GM12878 (cell line): ENCODE results near the gene SPINK4. TPM values are rescaled to one million over a fixed set of nuclear protein-coding genes. Genes with fewer than 3 reads are reported as not detected.
A peak's percentile ranks its signal among the peaks of the same experiment; 100 is the strongest.

ENCODE experiments used
- ATAC-seq: fragments of 200-7000 bp; cut with Tn5 transposase; 3 replicates; pipeline ENCODE4 v1.9.1; 2020; ENCODE audit warnings: mild to moderate bottlenecking, moderate library complexity
- BruUV-seq: library from RNA; stranded (reverse); fragments of 400-500 nt; replicated peaks from 2 replicates; lab custom pipeline; 2021; lab: Mats Ljungman, UMichigan
- CTCF ChIA-PET: fragments of 300-600 bp; sonication (Branson Sonifier 250); formaldehyde crosslinking; extraction: SDS; loops from one replicate; lab custom pipeline; 2021; ENCODE audit warnings: inconsistent platforms; lab: Yijun Ruan, JAX
- POLR2A ChIA-PET: fragments of 350-600 bp; formaldehyde crosslinking; extraction: SDS; loops from one replicate; lab custom pipeline; 2021; ENCODE audit warnings: inconsistent platforms; lab: Charles Lee
- RAD21 ChIA-PET: fragments of 300-600 bp; sonication (Branson Sonifier 250); formaldehyde crosslinking; loops from one replicate; lab custom pipeline; 2023; ENCODE audit warnings: antibody characterized with exemption; ENCODE audit not compliant: unreplicated experiment; lab: Charles Lee
- SMC1A ChIA-PET: fragments of 300-600 bp; sonication (Branson Sonifier 250); formaldehyde crosslinking; loops from one replicate; lab custom pipeline; 2023; ENCODE audit not compliant: unreplicated experiment, uncharacterized antibody; lab: Charles Lee
- DNase-seq: peaks from one replicate; pipeline ENCODE4 v3.0.0-alpha.2; 2011; ENCODE audit warnings: low read depth, low spot score
- FAIRE-seq: peaks from 3 replicates; lab custom pipeline; 2011; peaks lifted over from hg19 to GRCh38; lab: Jason Lieb, UNC
- H2AFZ ChIP-seq: 2 replicates; pipeline ENCODE4 v1.6.0; 2011; ENCODE audit warnings: low read depth, low read length, control low read depth; ENCODE audit not compliant: control insufficient read depth
- H3K27ac ChIP-seq: 2 replicates; pipeline ENCODE4 v1.5.1; 2011; ENCODE audit warnings: control low read depth; ENCODE audit not compliant: control insufficient read depth, insufficient read depth
- H3K27me3 ChIP-seq, 2 experiments: replicated peaks in 1 of 2; 2 replicates each; pipeline versions ENCODE4 v1.6.0 to v1.6.1; 2011; ENCODE audit warnings: low read length in 1 of 2; ENCODE audit not compliant: control insufficient read depth in 2 of 2, insufficient read depth in 2 of 2
- H3K36me3 ChIP-seq, 2 experiments: 2 replicates each; pipeline ENCODE4 v1.5.1; 2011; ENCODE audit warnings: low read length in 1 of 2; ENCODE audit not compliant: control insufficient read depth in 2 of 2, insufficient read depth in 2 of 2
- H3K4me1 ChIP-seq: 2 replicates; pipeline ENCODE4 v1.6.1; 2011; ENCODE audit warnings: mild to moderate bottlenecking, low read length, moderate library complexity, mixed read lengths; ENCODE audit not compliant: control insufficient read depth, insufficient read depth
- H3K4me2 ChIP-seq: 2 replicates; pipeline ENCODE4 v1.6.0; 2011; ENCODE audit warnings: control low read depth; ENCODE audit not compliant: control insufficient read depth, insufficient read depth
- H3K4me3 ChIP-seq: fragments of 200-600 bp; sonication (generic); 2 replicates; pipeline ENCODE4 v1.5.1; 2016
- H3K79me2 ChIP-seq: 2 replicates; pipeline ENCODE4 v1.6.0; 2011; ENCODE audit warnings: low read length; ENCODE audit not compliant: control insufficient read depth, insufficient read depth
- H3K9ac ChIP-seq: 2 replicates; pipeline ENCODE4 v1.8.0; 2011; ENCODE audit warnings: low read length, control low read depth, mixed read lengths; ENCODE audit not compliant: control insufficient read depth, insufficient read depth
- H3K9me3 ChIP-seq: replicated peaks from 3 replicates; pipeline ENCODE4 v1.5.1; 2011; ENCODE audit warnings: mild to moderate bottlenecking, low read length; ENCODE audit not compliant: control insufficient read depth, insufficient read depth
- H4K20me1 ChIP-seq: 2 replicates; pipeline ENCODE4 v1.6.0; 2011; ENCODE audit not compliant: control insufficient read depth, insufficient read depth
- CBX3 ChIP-seq: fragments of 200-600 bp; sonication (generic); IDR thresholded peaks from 2 replicates; pipeline ENCODE4 v1.6.1; 2016; ENCODE audit warnings: low read depth, borderline replicate concordance
- CREM ChIP-seq: IDR thresholded peaks from 2 replicates; pipeline ENCODE4 v1.6.1; 2014; ENCODE audit warnings: antibody characterized with exemption, low read depth
- NKRF ChIP-seq: fragments of 450-650 bp; conservative IDR thresholded peaks from 2 replicates; pipeline ENCODE4 v1.6.1; 2017; ENCODE audit warnings: mild to moderate bottlenecking, moderate library complexity
- USF2 ChIP-seq: IDR thresholded peaks from 2 replicates; pipeline ENCODE4 v1.6.1; 2011; ENCODE audit warnings: low read depth, low read length, improper control_type of control experiment, borderline replicate concordance
- WGBS: methylation state at CpG from one replicate; pipeline ENCODE4 v1.1.6; 2016; ENCODE audit warnings: low lambda C conversion rate; ENCODE audit not compliant: insufficient replicate concordance, insufficient coverage; ENCODE audit errors: missing lambda C conversion rate; 5-methylcytosine and 5-hydroxymethylcytosine counted together
- in situ Hi-C: fragments of 300-500 bp; cut with MboI; formaldehyde crosslinking; loops from 9 replicates; pipeline ENCODE4 v1.14.3; 2018; ENCODE audit warnings: mixed read lengths
- intact Hi-C: fragments of 100-400 bp; cut with micrococcal nuclease; formaldehyde crosslinking; loops from one replicate; pipeline ENCODE4 v1.14.2; 2022; ENCODE audit not compliant: unreplicated experiment
- polyA plus RNA-seq, 11 experiments: library from polyadenylated mRNA; depleted of rRNA in 4 of 11; unstranded in 6 of 11; stranded (reverse) in 5 of 11; fragments of >200 nt; fragmentation: Nextera tagmentation in 4 of 11; fragmentation: Illumina TruSeq in 1 of 11; extraction: Ambion mirVana in 4 of 11; extraction: Trizol in 1 of 11; gene quantifications; 1 replicate in 1 of 11; 2 replicates in 10 of 11; pipeline versions ENCODE4 v1.2.1 to v1.2.3, GENCODE V29; 2011 to 2016; ENCODE audit warnings: inconsistent platforms in 2 of 11, missing spikeins in 2 of 11, low read depth in 1 of 11
- total RNA-seq, 4 experiments: library from RNA; depleted of rRNA in 3 of 4; stranded (reverse); fragments of >200 nt in 3 of 4; fragmentation: Illumina TruSeq in 1 of 4; extraction: Trizol in 1 of 4; gene quantifications; 2 replicates each; pipeline versions ENCODE4 v1.2.1 to v1.2.3, GENCODE V29; 2013 to 2021

The SPINK4 gene
- total and polyA plus RNA-seq, 10 of the 15 experiments (the other 5 are each of a cell fraction or from before 2014, with no cell fraction given): not detected

- in situ Hi-C loops: loop anchor here (5.0 kb wide), 1 partner anchor 47 kb away; no protein-coding TSS in a partner anchor
- Histone ChIP-seq H3K36me3 (peaks cover 8 to 13% of the 10 kb centered on the region in 2 experiments), H3K79me2 (no peaks in the 10 kb centered on the region), H4K20me1 (no peaks in the 10 kb centered on the region), H3K4me3 (no peak overlapping the region), H3K4me2 (no peak overlapping the region), H3K9me3 (no peaks in the 10 kb centered on the region), H3K4me1 (peaks cover 16% of the 10 kb centered on the region), H2AFZ (no peak overlapping the region), H3K9ac (no peak overlapping the region; the same call in 1 of the 2 replicates), H3K27me3 (no peaks in the 10 kb centered on the region), H3K27ac (no peak overlapping the region)
- ChIA-PET RAD21 (no interaction called here), POLR2A (no interaction called here), CTCF (no interaction called here), SMC1A (no interaction called here)
- no TSS peak for BruUV-seq
- TF ChIP-seq CREM: no peak
- TF ChIP-seq CBX3: no peak
- no peak for TF ChIP-seq NKRF
- no peak for TF ChIP-seq USF2
- intact Hi-C loops: no loop called here
- DNase-seq (no peak), FAIRE-seq (no peak), ATAC-seq (peak; percentile 10; the same call in 2 of the 3 replicates)
- 64% methylated on average over 2 of the region's 2 CpGs for WGBS
Measured at GRCh38 chr9:33249983-33250382, 10.0 kb downstream of the SPINK4 start.
